Hematopoietic multipotent progenitor cell treated with erythropoietin and hydrocortisone succinate and interleukin-3 and kit ligand, for 17 days (in vitro differentiated cells): Measurements from ENCODE around the gene C12orf57.
A peak's percentile ranks its signal among the peaks of the same experiment; 100 is the strongest.

Experiments
- DNase-seq: peaks from one replicate; pipeline ENCODE4 v3.0.0-alpha.2; 2015; ENCODE audit warnings: low spot score

C12orf57 gene

GRCh38 chr12:6953442-6954315 lies 9.9 kb downstream of the C12orf57 start:
- DNase-seq: no peak

- no peak for DNase-seq
These were observed 10.7 kb downstream of the C12orf57 start for GRCh38 chr12:6954316-6955107.

- no peak for DNase-seq
These were observed 11.5 kb downstream of the C12orf57 start for GRCh38 chr12:6955108-6956020.

GRCh38 chr12:6956021-6956727 lies 12.4 kb downstream of the C12orf57 start:
- DNase-seq: no peak

- DNase-seq: no peak
These were observed 13.4 kb downstream of the C12orf57 start for GRCh38 chr12:6957151-6957701.

- DNase-seq: no peak
These were observed 14.2 kb downstream of the C12orf57 start for GRCh38 chr12:6957741-6958608.

GRCh38 chr12:6958609-6959057 lies 14.8 kb downstream of the C12orf57 start:
- DNase-seq: no peak

- no peak for DNase-seq
These were observed 15.4 kb downstream of the C12orf57 start for GRCh38 chr12:6959058-6959804.

- DNase-seq: no peak
These were observed 16.2 kb downstream of the C12orf57 start for GRCh38 chr12:6959805-6960592.

GRCh38 chr12:6960593-6961277 lies 16.9 kb downstream of the C12orf57 start:
- DNase-seq: peak; percentile 62

GRCh38 chr12:6961278-6961694 lies 17.5 kb downstream of the C12orf57 start:
- DNase-seq: peak; percentile 93

GRCh38 chr12:6961695-6962284 lies 18.0 kb downstream of the C12orf57 start:
- DNase-seq: peak; percentile 81

GRCh38 chr12:6962285-6963015 lies 18.6 kb downstream of the C12orf57 start:
- DNase-seq: no peak

GRCh38 chr12:6963016-6963731 lies 19.4 kb downstream of the C12orf57 start:
- no peak for DNase-seq

- DNase-seq: no peak
These were observed 20.1 kb downstream of the C12orf57 start for GRCh38 chr12:6963791-6964413.
